Spleen (tissue), 13 donors: ENCODE data around the gene RBM5. TPM values are rescaled to one million over a fixed set of nuclear protein-coding genes. Genes with fewer than 3 reads are reported as not detected.

Experiments used
- DNase-seq: peaks from one replicate; pipeline ENCODE4 v3.0.0-alpha.2; 2020
- H3K27ac ChIP-seq, 8 donors: fragments of 200-600 bp; sonication (generic) in 7 of 8; 1 replicate in 4 of 8; 2 replicates in 4 of 8; pipeline versions ENCODE4 v1.5.0 to v1.8.0; 2016 to 2021; ENCODE audit warnings: inconsistent platforms in 4 of 8, mild to moderate bottlenecking in 4 of 8, moderate library complexity in 1 of 8
- H3K27me3 ChIP-seq, 7 donors: fragments of 200-600 bp; sonication (generic) in 6 of 7; replicated peaks in 1 of 7; 1 replicate in 4 of 7; 2 replicates in 3 of 7; pipeline versions ENCODE4 v1.5.0 to v1.8.0; 2016 to 2021; ENCODE audit warnings: inconsistent platforms in 3 of 7, mild to moderate bottlenecking in 1 of 7
- H3K36me3 ChIP-seq, 6 donors: fragments of 200-600 bp; sonication (generic) in 5 of 6; 1 replicate in 4 of 6; 2 replicates in 2 of 6; pipeline versions ENCODE4 v1.5.0 to v1.8.0; 2016 to 2021; ENCODE audit warnings: inconsistent platforms in 2 of 6
- H3K4me1 ChIP-seq, 6 donors: fragments of 200-600 bp; sonication (generic) in 5 of 6; 1 replicate in 3 of 6; 2 replicates in 3 of 6; pipeline versions ENCODE4 v1.5.0 to v1.8.0; 2016 to 2021; ENCODE audit warnings: inconsistent platforms in 3 of 6
- H3K4me3 ChIP-seq, 8 donors: fragments of 200-600 bp; sonication (generic) in 7 of 8; 1 replicate in 4 of 8; 2 replicates in 4 of 8; pipeline versions ENCODE4 v1.5.0 to v1.8.0; 2016 to 2021; ENCODE audit warnings: inconsistent platforms in 4 of 8, mild to moderate bottlenecking in 4 of 8, moderate library complexity in 2 of 8
- H3K9me3 ChIP-seq, 8 donors: fragments of 200-600 bp; sonication (generic) in 7 of 8; 1 replicate in 4 of 8; 2 replicates in 4 of 8; pipeline versions ENCODE4 v1.5.0 to v1.8.0; 2016 to 2021; ENCODE audit warnings: inconsistent platforms in 4 of 8
- POLR2A ChIP-seq, 3 donors: fragments of 450-650 bp; IDR thresholded peaks; one replicate each; pipeline ENCODE4 v1.5.1; 2017; ENCODE audit warnings: antibody characterized with exemption in 3 of 3, mild to moderate bottlenecking in 1 of 3
- POLR2AphosphoS5 ChIP-seq, 3 donors: sonication (generic); formaldehyde crosslinking; IDR thresholded peaks; one replicate each; pipeline ENCODE4 v1.5.1; 2017; ENCODE audit warnings: antibody characterized with exemption in 3 of 3
- whole genome bisulfite sequencing, 5 donors: extraction: QIAGEN DNeasy Blood & Tissue Kit in 3 of 5; methylation state at CpG; one replicate each; pipeline versions ENCODE4 v1.1.5 to v1.1.7; 2013 to 2018; 5-methylcytosine and 5-hydroxymethylcytosine counted together
- intact Hi-C: fragments of 100-400 bp; cut with DNase I; formaldehyde crosslinking; loops from one replicate; pipeline ENCODE4 v1.15.0; 2023; ENCODE audit warnings: low total_unique reads
- long read RNA-seq, 2 donors: transcript quantifications; one replicate each; lab custom pipeline, GENCODE V29; 2026
- polyA plus RNA-seq, 3 donors: library from polyadenylated mRNA; stranded (reverse); fragments of 200-250 nt; gene quantifications; one replicate each; pipeline ENCODE4 v1.2.1, GENCODE V29; 2013
- total RNA-seq, 7 donors: library from RNA; depleted of rRNA in 3 of 7; stranded (reverse); fragments of >200 nt in 3 of 7; fragmentation: NEBNext Ultra II Directional in 4 of 7; extraction: Animal tissue kit (Norgen Biotek cat#: 25700) in 4 of 7; gene quantifications; one replicate each; pipeline versions ENCODE4 v1.1.0 to v1.2.1, GENCODE V29; 2016 to 2021
- TF ChIP-seq, protein P1 (sequence below), 11 experiments: fragments of 200-600 bp in 7 of 11; fragments of 450-650 bp in 4 of 11; sonication (generic) in 4 of 11; IDR thresholded peaks in 8 of 11; conservative IDR thresholded peaks in 3 of 11; 1 replicate in 7 of 11; 2 replicates in 4 of 11; pipeline versions ENCODE4 v1.4.0 to v1.8.0; 2016 to 2021; ENCODE audit warnings: antibody characterized with exemption in 11 of 11, inconsistent platforms in 4 of 11, mild to moderate bottlenecking in 1 of 11
- donor health status: healthy with polysubstance abuse.
- donor health status: DM: no; HTN: no; CAD: no; lungs with moderate emphysema.
- donor health status: DM: no; HTN: no; CAD: no.
- donor health status: Bipolar disorder and iron deficiency.
- donor health status: healthy.
- donor health status: DM: no; HTN: no; CAD: no.
- donor health status: DM: yes; HTN: yes; CAD: no.

Gene RBM5
- total RNA-seq (100 to 1,000 TPM; 196 to 381 (median 263) TPM), polyA plus RNA-seq (100 to 1,000 TPM in 2 of 3 donors, 10 to 100 TPM in 1; 79.2 to 190 (median 149) TPM)
- long read RNA-seq, donor 1, transcript RBM5-214 (5 exons, 2,716 nt) = major isoform, 12 of 31 reads
- long read RNA-seq, donor 1, partial matches to known transcripts = 14 of 31 reads
- long read RNA-seq, donor 1, other reads (novel, unspliced or antisense) = 0 of 31 reads
- long read RNA-seq, donor 2, partial matches to known transcripts = 19 of 26 reads
- long read RNA-seq, donor 2, other reads (novel, unspliced or antisense) = 0 of 26 reads

DNA sequence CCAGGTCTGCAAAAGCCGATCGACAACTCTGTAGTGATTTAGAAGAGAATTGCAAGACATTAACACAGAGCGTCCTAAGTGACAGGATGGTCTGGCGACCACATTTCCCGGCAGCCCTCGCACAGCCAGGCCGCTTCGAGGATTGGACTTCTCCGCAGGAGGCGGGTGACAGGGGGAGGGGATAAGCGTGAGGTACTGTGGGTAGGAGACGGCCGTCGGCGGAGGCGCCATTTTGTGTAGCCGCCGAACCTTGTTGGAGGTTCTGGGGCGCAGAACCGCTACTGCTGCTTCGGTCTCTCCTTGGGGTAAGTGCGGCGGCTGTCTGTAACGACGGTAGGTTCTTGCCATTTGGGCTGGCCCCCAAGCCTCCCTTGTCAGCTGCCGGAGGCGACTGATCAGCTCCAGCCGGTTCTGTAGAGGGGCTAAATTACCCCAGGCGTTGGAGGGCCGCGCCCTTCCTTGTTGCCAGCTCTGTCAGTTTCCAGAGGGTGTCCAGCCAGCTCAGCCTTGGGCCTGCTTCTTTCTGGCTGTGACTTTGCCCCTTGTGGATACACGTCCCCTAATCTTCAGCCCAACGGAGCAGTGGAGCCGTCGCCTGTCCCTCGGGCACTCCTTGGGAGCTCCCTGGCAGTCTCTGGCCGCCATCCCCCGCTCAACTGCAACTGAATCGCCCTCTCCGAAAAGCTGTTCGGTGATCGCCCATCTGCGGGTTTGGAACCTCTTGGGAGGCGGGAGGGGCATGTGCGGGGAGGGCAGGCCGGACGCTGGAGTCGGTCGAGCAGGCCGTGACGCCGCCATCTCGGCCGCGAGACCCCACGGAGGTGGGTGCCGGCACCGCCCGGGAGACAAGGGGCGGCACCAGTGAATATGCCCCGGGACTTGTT is at the start of gene RBM5:
TSS of gene RBM5 (plus strand) at position 195 of the 884 bp plus-strand sequence. CDS start 1,516 bp downstream, outside the sequence.
- H3K4me1 ChIP-seq = peaks cover 21 to 48% (median 29%) of the 10 kb centered on the region in 6 donors
- H3K9me3 ChIP-seq = no peaks in the 10 kb centered on the region
- peak within 1 kb of the TSS; percentile 92 to 99 (median 94) for H3K27ac ChIP-seq
- intact Hi-C loops = no loop called here
- H3K36me3 ChIP-seq = peaks cover 0 to 39% (median 35%) of the 10 kb centered on the region in 6 donors
- WGBS, 5 donors = 0 to 1% (median 1%) methylated on average over 41 to 61 of the region's 61 CpGs
- H3K4me3 ChIP-seq = peak within 1 kb of the TSS; percentile 78 to 98 (median 92)
- DNase-seq = peak; percentile 98
- TF ChIP-seq, protein P1, sequence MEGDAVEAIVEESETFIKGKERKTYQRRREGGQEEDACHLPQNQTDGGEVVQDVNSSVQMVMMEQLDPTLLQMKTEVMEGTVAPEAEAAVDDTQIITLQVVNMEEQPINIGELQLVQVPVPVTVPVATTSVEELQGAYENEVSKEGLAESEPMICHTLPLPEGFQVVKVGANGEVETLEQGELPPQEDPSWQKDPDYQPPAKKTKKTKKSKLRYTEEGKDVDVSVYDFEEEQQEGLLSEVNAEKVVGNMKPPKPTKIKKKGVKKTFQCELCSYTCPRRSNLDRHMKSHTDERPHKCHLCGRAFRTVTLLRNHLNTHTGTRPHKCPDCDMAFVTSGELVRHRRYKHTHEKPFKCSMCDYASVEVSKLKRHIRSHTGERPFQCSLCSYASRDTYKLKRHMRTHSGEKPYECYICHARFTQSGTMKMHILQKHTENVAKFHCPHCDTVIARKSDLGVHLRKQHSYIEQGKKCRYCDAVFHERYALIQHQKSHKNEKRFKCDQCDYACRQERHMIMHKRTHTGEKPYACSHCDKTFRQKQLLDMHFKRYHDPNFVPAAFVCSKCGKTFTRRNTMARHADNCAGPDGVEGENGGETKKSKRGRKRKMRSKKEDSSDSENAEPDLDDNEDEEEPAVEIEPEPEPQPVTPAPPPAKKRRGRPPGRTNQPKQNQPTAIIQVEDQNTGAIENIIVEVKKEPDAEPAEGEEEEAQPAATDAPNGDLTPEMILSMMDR (IDR thresholded peaks at IDR 0.05 in 8 of 11, conservative IDR thresholded peaks at IDR 0.05 in 3 of 11) = peak in 2 of 11 experiments; percentile 4 to 24
- peak in 1 of 3 donors; percentile 13 for TF ChIP-seq POLR2A (IDR thresholded peaks at IDR 0.05)
- TF ChIP-seq POLR2AphosphoS5 (IDR thresholded peaks at IDR 0.05) = peak; percentile 90 to 92 (median 91)
- no peaks in the 10 kb centered on the region for H3K27me3 ChIP-seq

DNA sequence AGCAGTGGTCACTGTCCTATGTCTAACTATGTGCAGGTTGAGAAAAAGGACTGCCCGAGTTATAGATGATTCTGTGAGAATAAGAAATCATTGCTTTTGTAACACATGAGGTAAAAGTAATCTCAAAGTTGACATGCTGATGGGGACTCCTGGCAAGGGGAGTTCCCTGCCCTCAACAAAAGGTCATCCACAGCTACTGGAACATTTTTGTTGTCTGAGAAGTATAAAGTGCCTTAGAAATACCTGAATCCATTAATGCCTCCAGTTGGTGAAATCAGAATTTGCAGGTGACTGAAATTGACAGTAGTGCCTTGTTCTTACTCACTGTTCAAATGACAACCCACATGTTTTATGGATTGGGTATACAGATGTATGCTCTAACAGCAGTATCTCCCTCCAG is 43.7 kb upstream of the RBM5 start:
- TF ChIP-seq POLR2AphosphoS5 (IDR thresholded peaks at IDR 0.05) = no peak
- no peak for TF ChIP-seq POLR2A (IDR thresholded peaks at IDR 0.05)
- TF ChIP-seq, protein P1 (IDR thresholded peaks at IDR 0.05 in 8 of 11, conservative IDR thresholded peaks at IDR 0.05 in 3 of 11) = no peak
- Histone ChIP-seq H3K9me3 (no peaks in the 10 kb centered on the region), H3K36me3 (peaks cover 0 to 88% (median 28%) of the 10 kb centered on the region in 6 donors), H3K27ac (no peak overlapping the region), H3K27me3 (no peaks in the 10 kb centered on the region), H3K4me1 (no peaks in the 10 kb centered on the region), H3K4me3 (no peak overlapping the region)
- no peak for DNase-seq
- WGBS, 5 donors = 93 to 100% (median 97%) methylated on average over 1 of the region's 1 CpG
- intact Hi-C loops = no loop called here

DNA sequence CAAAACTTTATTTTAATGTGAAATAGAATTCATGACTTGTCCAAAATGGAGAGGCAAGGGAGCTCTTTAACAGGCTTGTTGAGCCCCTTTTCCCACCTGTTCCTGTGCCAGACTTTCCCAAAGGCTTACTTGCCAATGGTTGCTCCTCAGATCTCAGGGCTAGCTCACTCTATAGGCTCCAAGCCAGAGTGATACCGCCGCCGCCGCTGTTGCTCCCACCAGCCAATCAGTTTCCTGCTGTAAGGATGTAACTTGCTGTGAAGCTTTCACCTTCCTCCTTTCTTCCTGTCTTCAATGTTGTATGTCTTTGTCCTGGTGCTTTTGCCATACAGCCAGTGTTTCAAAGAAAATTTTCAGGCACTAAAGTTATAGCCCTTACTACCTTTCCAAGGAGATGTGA is 41.3 kb upstream of the RBM5 start:
- no peaks in the 10 kb centered on the region for H3K27me3 ChIP-seq
- no peaks in the 10 kb centered on the region for H3K4me1 ChIP-seq
- no peaks in the 10 kb centered on the region for H3K9me3 ChIP-seq
- intact Hi-C loops = no loop called here
- WGBS, 5 donors = 94 to 100% (median 99%) methylated on average over 4 of the region's 4 CpGs
- peaks cover 0 to 95% (median 39%) of the 10 kb centered on the region in 6 donors for H3K36me3 ChIP-seq
- no peak for DNase-seq
- TF ChIP-seq, protein P1 (IDR thresholded peaks at IDR 0.05 in 8 of 11, conservative IDR thresholded peaks at IDR 0.05 in 3 of 11) = no peak
- TF ChIP-seq POLR2A (IDR thresholded peaks at IDR 0.05) (no peak), POLR2AphosphoS5 (IDR thresholded peaks at IDR 0.05) (no peak)
- no peak overlapping the region for H3K4me3 ChIP-seq
- no peak overlapping the region for H3K27ac ChIP-seq

DNA sequence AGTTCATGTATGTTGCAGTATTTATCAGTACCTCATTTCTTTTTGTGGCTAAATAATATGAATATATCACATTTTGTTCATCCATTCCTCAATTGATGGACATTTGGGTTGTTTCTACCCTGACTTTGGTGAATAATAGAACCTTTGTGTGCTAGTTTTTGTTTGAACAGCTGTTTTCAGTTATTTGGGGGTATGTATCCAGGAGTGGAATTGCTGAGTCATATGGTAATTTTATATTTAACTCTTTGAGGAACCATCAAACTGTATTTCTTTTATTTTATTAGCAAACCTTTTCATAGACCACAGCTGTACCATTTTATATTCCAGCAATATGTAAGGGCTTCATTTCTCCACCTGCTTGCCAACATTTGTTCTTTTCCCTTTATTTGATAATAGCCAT is 38.4 kb upstream of the RBM5 start:
- H3K9me3 ChIP-seq = no peaks in the 10 kb centered on the region
- no peak overlapping the region for H3K27ac ChIP-seq
- H3K4me1 ChIP-seq = no peaks in the 10 kb centered on the region
- intact Hi-C loops = no loop called here
- TF ChIP-seq POLR2AphosphoS5 (IDR thresholded peaks at IDR 0.05) (no peak), POLR2A (IDR thresholded peaks at IDR 0.05) (no peak)
- TF ChIP-seq, protein P1 (IDR thresholded peaks at IDR 0.05 in 8 of 11, conservative IDR thresholded peaks at IDR 0.05 in 3 of 11) = no peak
- no peak overlapping the region for H3K4me3 ChIP-seq
- DNase-seq = no peak
- peaks cover 0 to 97% (median 64%) of the 10 kb centered on the region in 6 donors for H3K36me3 ChIP-seq
- H3K27me3 ChIP-seq = no peaks in the 10 kb centered on the region
